Measurements from ENCODE around the gene ANKRD11. TPM values are rescaled to one million over a fixed set of nuclear protein-coding genes. Genes with fewer than 3 reads are reported as not detected.

The ANKRD11 gene
- total RNA-seq, 4 donors from 2014 or later = 67.0 to 107 (median 88.9) TPM

DNA sequence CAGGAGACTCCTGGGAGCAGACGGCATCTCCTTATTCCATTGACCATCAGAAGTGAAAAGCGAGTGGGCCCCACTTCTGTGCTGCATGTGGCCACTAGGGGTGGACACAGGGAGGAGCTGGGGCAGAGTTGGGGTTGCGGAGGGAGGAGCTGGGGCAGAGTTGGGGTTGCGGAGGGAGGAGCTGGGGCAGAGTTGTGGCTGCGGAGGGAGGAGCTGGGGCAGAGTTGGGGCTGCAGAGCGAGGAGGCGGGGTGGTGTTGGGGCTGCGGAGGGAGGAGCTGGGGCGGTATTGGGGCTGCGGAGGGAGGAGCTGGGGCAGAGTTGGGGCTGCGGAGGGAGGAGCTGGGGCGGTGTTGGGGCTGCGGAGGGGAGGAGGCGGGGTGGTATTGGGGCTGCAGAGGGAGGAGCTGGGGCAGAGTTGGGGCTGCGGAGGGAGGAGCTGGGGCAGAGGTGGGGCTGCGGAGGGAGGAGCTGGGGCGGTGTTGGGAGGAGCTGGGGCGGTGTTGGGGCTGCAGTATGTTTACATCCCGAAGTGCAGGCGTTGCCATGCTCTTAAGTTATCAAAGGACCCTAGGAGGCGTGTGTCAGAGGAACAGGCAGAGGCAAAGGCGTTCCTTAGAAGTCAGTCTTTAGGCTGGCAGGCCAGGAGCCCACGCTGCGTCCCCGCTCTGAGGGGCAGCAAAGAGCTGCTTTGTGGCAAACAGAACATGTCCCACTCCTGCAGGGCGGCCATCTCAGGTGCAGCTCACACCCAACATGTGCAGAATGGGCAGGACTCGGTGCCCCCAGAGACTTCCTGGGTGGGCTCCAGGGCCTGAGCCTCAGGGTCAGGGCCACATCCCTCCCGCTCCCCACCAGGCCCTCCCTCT is 196.9 kb downstream of the ANKRD11 start:
- Histone ChIP-seq H3K4me3 (no peak overlapping the region), H3K27ac (peak overlapping the region in 1 of 4 donors; percentile 55), H3K4me1 (peaks cover 0 to 70% (median 18%) of the 10 kb centered on the region in 3 donors), H3K27me3 (no peaks in the 10 kb centered on the region), H3K36me3 (peaks cover 0 to 23% of the 10 kb centered on the region in 2 donors), H3K9me3 (no peaks in the 10 kb centered on the region)
- 64 to 100% methylated on average over 2 to 15 of the region's 28 CpGs for WGBS, 2 donors (ENCODE audit: low coverage in 1 of 2)
- ATAC-seq = no peak
- TF ChIP-seq, protein P1, sequence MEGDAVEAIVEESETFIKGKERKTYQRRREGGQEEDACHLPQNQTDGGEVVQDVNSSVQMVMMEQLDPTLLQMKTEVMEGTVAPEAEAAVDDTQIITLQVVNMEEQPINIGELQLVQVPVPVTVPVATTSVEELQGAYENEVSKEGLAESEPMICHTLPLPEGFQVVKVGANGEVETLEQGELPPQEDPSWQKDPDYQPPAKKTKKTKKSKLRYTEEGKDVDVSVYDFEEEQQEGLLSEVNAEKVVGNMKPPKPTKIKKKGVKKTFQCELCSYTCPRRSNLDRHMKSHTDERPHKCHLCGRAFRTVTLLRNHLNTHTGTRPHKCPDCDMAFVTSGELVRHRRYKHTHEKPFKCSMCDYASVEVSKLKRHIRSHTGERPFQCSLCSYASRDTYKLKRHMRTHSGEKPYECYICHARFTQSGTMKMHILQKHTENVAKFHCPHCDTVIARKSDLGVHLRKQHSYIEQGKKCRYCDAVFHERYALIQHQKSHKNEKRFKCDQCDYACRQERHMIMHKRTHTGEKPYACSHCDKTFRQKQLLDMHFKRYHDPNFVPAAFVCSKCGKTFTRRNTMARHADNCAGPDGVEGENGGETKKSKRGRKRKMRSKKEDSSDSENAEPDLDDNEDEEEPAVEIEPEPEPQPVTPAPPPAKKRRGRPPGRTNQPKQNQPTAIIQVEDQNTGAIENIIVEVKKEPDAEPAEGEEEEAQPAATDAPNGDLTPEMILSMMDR (IDR thresholded peaks at IDR 0.05) = no peak
- TF ChIP-seq POLR2A (IDR thresholded peaks at IDR 0.05) (no peak), EP300 (IDR thresholded peaks at IDR 0.05) (no peak)

DNA sequence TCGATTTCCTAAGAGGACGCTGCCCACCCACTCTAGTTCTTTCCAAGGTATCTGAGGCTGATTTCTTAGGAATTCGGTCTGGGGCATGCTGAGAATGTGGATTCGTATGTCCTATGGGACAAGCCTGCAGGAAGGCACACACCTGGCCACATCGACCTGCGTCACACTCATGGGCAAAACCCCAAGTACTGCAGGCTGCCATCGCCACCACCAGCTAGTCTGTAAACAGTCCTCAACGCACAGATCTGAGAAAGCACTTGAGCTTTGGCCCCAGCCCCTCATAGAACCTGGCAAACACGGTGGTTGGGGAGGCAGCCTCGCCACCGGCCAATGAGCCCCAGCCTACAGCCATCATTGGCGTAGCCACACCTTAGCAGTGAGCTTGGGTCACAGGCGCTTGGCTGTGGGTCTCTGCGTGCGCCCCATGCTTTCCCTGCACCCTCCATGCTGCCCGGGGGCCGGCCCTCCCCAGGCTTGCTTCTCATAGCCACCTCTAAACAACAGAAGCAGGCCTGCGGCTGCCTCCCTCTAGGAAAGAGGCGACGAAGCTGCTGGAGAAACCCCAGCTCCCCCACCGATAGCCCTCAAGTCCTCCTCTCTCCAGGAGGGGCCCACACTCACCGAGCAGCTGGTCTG is 197.8 kb downstream of the ANKRD11 start:
- no peak overlapping the region for H3K4me3 ChIP-seq
- H3K27me3 ChIP-seq = no peaks in the 10 kb centered on the region
- no peaks in the 10 kb centered on the region for H3K9me3 ChIP-seq
- peaks cover 0 to 60% (median 13%) of the 10 kb centered on the region in 3 donors for H3K4me1 ChIP-seq
- no peak for ATAC-seq
- no peak for TF ChIP-seq EP300 (IDR thresholded peaks at IDR 0.05)
- no peak for TF ChIP-seq POLR2A (IDR thresholded peaks at IDR 0.05)
- TF ChIP-seq POLR2AphosphoS5 (IDR thresholded peaks at IDR 0.05) = no peak
- TF ChIP-seq, protein P1 (IDR thresholded peaks at IDR 0.05) = no peak
- WGBS, 2 donors (ENCODE audit: low coverage in 1 of 2) = 60 to 72% methylated on average over 4 to 7 of the region's 22 CpGs
- H3K27ac ChIP-seq = peak overlapping the region in 1 of 4 donors; percentile 55
- peaks cover 0 to 32% of the 10 kb centered on the region in 2 donors for H3K36me3 ChIP-seq

DNA sequence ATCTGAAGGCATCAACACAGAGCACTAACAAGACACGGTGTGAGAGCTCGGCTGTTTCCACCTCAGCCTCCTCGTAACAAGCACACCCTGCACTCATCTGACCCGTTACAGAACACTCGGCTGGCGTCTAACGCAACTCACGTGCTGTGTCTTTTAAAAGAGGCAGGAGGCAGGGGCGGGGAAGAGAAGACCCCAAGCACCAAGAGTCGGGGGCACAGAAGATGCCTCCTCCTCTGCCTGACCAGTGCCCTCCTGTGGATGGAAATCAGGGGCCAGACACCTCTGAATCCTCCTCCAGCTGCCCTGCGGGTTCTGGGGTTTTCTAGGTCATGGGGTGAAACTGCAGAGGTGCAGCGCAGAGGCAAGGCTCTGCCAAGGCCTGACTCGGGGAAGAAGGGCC is 198.6 kb downstream of the ANKRD11 start:
- H3K36me3 ChIP-seq = peaks cover 0 to 40% of the 10 kb centered on the region in 2 donors
- TF ChIP-seq, protein P1 (IDR thresholded peaks at IDR 0.05) = no peak
- TF ChIP-seq POLR2AphosphoS5 (IDR thresholded peaks at IDR 0.05) = no peak
- no peak for TF ChIP-seq POLR2A (IDR thresholded peaks at IDR 0.05)
- TF ChIP-seq EP300 (IDR thresholded peaks at IDR 0.05) = no peak
- 100% methylated on average over 1 of the region's 13 CpGs; no CpG with 5 or more reads in 1 of the 2 donors for WGBS, 2 donors (ENCODE audit: low coverage in 1 of 2)
- H3K27ac ChIP-seq = peak overlapping the region in 1 of 4 donors; percentile 55
- no peak overlapping the region for H3K4me3 ChIP-seq
- no peaks in the 10 kb centered on the region for H3K9me3 ChIP-seq
- H3K4me1 ChIP-seq = peaks cover 0 to 52% (median 8%) of the 10 kb centered on the region in 3 donors
- ATAC-seq = no peak
- H3K27me3 ChIP-seq = no peaks in the 10 kb centered on the region

DNA sequence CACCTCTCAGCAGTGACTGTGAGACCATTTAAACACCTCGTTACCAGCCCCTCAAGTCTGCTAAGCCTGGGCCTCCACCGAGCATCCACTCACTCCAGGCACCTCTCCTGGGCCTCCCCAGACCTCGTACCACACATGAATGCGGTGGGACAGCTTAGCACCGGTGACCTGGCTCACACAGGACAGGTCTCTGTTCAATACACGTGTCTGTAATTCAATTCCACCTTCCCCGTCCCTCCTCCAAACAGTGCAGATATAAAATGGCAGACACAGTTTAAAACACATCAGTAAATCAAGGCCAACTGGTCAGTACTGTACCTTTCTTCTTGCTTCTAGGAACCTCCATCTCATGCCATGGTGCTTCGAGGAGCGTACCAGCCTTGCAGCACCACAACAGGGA is 199.0 kb downstream of the ANKRD11 start:
- Histone ChIP-seq H3K27ac (peak overlapping the region in 1 of 4 donors; percentile 55), H3K36me3 (peaks cover 0 to 44% of the 10 kb centered on the region in 2 donors), H3K4me3 (no peak overlapping the region), H3K4me1 (peaks cover 0 to 48% (median 5%) of the 10 kb centered on the region in 3 donors), H3K9me3 (no peaks in the 10 kb centered on the region), H3K27me3 (no peaks in the 10 kb centered on the region)
- TF ChIP-seq EP300 (IDR thresholded peaks at IDR 0.05) = no peak
- TF ChIP-seq, protein P1 (IDR thresholded peaks at IDR 0.05) = no peak
- TF ChIP-seq POLR2A (IDR thresholded peaks at IDR 0.05) = no peak
- TF ChIP-seq POLR2AphosphoS5 (IDR thresholded peaks at IDR 0.05) = no peak
- no peak for ATAC-seq
- WGBS, 2 donors (ENCODE audit: low coverage in 1 of 2) = 20 to 50% methylated on average over 2 to 6 of the region's 9 CpGs
